ENCODE measurements around the gene GNAT3. TPM values are rescaled to one million over a fixed set of nuclear protein-coding genes. Genes with fewer than 3 reads are reported as not detected.

The GNAT3 gene
- total RNA-seq, 1 donor from 2014 or later, result not detected

GRCh38 chr7:80434047-80434446, 77.8 kb downstream of the GNAT3 start:
- no peak overlapping the region for H3K4me3 Mint-ChIP-seq
- H3K36me3 Mint-ChIP-seq, result peaks cover 6% of the 10 kb centered on the region
- H3K9me3 Mint-ChIP-seq, result peaks cover 12% of the 10 kb centered on the region
- H3K27me3 Mint-ChIP-seq (ENCODE audit: low read depth), result no peaks in the 10 kb centered on the region
- DNase-seq (ENCODE audit: low spot score in 2 of 2, unreplicated experiment in 2 of 2), result no peak
- no peak for TF ChIP-seq CTCF (IDR thresholded peaks at IDR 0.05; ENCODE audit: unreplicated experiment)
- no peaks in the 10 kb centered on the region for H3K4me1 Mint-ChIP-seq
- no peak overlapping the region for H3K27ac Mint-ChIP-seq

- Mint-ChIP-seq H3K27ac (no peak overlapping the region), H3K27me3 (ENCODE audit: low read depth) (no peaks in the 10 kb centered on the region), H3K4me1 (peaks cover 3% of the 10 kb centered on the region), H3K36me3 (peaks cover 3% of the 10 kb centered on the region), H3K4me3 (no peak overlapping the region), H3K9me3 (peaks cover 8% of the 10 kb centered on the region)
- no peak for DNase-seq (ENCODE audit: low spot score in 2 of 2, unreplicated experiment in 2 of 2)
- no peak for TF ChIP-seq CTCF (IDR thresholded peaks at IDR 0.05; ENCODE audit: unreplicated experiment)
Observed at GRCh38 chr7:80432166-80432565, 79.7 kb downstream of the GNAT3 start.

- H3K4me3 Mint-ChIP-seq, result no peak overlapping the region
Observed at GRCh38 chr7:80429181-80429580, 82.7 kb downstream of the GNAT3 start.

GRCh38 chr7:80428161-80429054, 83.5 kb downstream of the GNAT3 start:
- Mint-ChIP-seq H3K36me3 (no peaks in the 10 kb centered on the region), H3K27ac (no peak overlapping the region), H3K4me1 (peaks cover 3% of the 10 kb centered on the region), H3K4me3 (no peak overlapping the region), H3K9me3 (peaks cover 3% of the 10 kb centered on the region), H3K27me3 (ENCODE audit: low read depth) (no peaks in the 10 kb centered on the region)
- no peak for DNase-seq (ENCODE audit: low spot score in 2 of 2, unreplicated experiment in 2 of 2)
- peak; percentile 27 for TF ChIP-seq CTCF (IDR thresholded peaks at IDR 0.05; ENCODE audit: unreplicated experiment)

More at GRCh38 chr7:80429181-80429580, 82.7 kb downstream of the GNAT3 start:
- Mint-ChIP-seq H3K27me3 (ENCODE audit: low read depth) (no peaks in the 10 kb centered on the region), H3K36me3 (no peaks in the 10 kb centered on the region), H3K4me1 (peaks cover 3% of the 10 kb centered on the region), H3K27ac (no peak overlapping the region), H3K9me3 (no peaks in the 10 kb centered on the region)
- no peak for TF ChIP-seq CTCF (IDR thresholded peaks at IDR 0.05; ENCODE audit: unreplicated experiment)
- no peak for DNase-seq (ENCODE audit: low spot score in 2 of 2, unreplicated experiment in 2 of 2)

- H3K36me3 Mint-ChIP-seq, result no peaks in the 10 kb centered on the region
- peaks cover 5% of the 10 kb centered on the region for H3K9me3 Mint-ChIP-seq
- no peak overlapping the region for H3K27ac Mint-ChIP-seq
- no peak for TF ChIP-seq CTCF (IDR thresholded peaks at IDR 0.05; ENCODE audit: unreplicated experiment)
- no peak for DNase-seq (ENCODE audit: low spot score in 2 of 2, unreplicated experiment in 2 of 2)
- no peak overlapping the region for H3K4me3 Mint-ChIP-seq
- no peaks in the 10 kb centered on the region for H3K27me3 Mint-ChIP-seq (ENCODE audit: low read depth)
- H3K4me1 Mint-ChIP-seq, result peaks cover 3% of the 10 kb centered on the region
Observed at GRCh38 chr7:80427218-80427617, 84.6 kb downstream of the GNAT3 start.
